Epithelial cell of proximal tubule (primary cell): ENCODE measurements around the gene PKDCC. TPM values are rescaled to one million over a fixed set of nuclear protein-coding genes. Genes with fewer than 3 reads are reported as not detected.

ENCODE experiments used
- DNase-seq: peaks from one replicate; pipeline ENCODE4 v3.0.0-alpha.2; 2011; ENCODE audit warnings: low read depth
- H3K4me3 ChIP-seq: 2 replicates; pipeline ENCODE4 v1.5.1; 2011; ENCODE audit warnings: low read depth, mild to moderate bottlenecking, low read length
- total RNA-seq: library from RNA; depleted of rRNA; stranded (reverse); fragments of >200 nt; gene quantifications from 2 replicates; pipeline ENCODE4 v1.2.3, GENCODE V29; 2015
- TF ChIP-seq, protein P1 (sequence below): conservative IDR thresholded peaks from 2 replicates; pipeline ENCODE4 v1.5.1; 2012; ENCODE audit warnings: low read depth, mild to moderate bottlenecking, low read length

PKDCC gene
- total RNA-seq, 1 donor from 2014 or later = 51.1 TPM

DNA sequence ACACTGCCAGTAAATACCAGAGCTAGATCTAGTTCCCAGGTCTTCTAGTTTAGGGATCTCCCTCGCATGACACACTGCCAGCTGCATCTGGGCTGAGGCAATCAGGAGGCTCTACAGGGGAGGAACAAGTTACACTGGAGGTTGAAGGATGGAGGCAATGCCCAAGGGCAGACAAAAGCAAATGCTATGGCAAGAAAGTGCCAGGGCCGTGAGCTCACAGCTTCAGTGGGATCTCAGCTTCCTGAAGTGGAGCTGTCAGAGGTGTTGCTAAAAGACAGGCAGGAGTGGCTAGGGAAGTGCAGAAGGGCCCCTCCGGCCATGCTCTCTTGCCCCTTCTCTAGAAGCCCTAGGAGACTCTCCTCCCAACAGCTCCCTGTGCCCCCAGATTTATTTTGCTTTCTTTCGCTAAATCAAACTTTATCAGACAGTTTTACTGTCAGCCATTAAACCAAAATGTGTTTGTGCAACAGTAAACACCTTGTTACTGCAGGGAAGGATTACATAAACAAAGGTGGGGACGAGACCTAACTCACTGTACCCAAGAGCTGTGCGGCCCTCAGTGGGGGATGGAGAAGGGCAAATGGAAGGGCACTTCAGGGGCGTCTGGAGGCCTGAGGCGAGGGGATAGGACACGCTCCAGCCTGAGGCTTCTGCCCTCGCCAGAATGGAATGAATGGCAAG, 39.4 kb upstream of the PKDCC start:
- TF ChIP-seq, protein P1, sequence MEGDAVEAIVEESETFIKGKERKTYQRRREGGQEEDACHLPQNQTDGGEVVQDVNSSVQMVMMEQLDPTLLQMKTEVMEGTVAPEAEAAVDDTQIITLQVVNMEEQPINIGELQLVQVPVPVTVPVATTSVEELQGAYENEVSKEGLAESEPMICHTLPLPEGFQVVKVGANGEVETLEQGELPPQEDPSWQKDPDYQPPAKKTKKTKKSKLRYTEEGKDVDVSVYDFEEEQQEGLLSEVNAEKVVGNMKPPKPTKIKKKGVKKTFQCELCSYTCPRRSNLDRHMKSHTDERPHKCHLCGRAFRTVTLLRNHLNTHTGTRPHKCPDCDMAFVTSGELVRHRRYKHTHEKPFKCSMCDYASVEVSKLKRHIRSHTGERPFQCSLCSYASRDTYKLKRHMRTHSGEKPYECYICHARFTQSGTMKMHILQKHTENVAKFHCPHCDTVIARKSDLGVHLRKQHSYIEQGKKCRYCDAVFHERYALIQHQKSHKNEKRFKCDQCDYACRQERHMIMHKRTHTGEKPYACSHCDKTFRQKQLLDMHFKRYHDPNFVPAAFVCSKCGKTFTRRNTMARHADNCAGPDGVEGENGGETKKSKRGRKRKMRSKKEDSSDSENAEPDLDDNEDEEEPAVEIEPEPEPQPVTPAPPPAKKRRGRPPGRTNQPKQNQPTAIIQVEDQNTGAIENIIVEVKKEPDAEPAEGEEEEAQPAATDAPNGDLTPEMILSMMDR = no peak
- H3K4me3 ChIP-seq = no peak overlapping the region
- no peak for DNase-seq

DNA sequence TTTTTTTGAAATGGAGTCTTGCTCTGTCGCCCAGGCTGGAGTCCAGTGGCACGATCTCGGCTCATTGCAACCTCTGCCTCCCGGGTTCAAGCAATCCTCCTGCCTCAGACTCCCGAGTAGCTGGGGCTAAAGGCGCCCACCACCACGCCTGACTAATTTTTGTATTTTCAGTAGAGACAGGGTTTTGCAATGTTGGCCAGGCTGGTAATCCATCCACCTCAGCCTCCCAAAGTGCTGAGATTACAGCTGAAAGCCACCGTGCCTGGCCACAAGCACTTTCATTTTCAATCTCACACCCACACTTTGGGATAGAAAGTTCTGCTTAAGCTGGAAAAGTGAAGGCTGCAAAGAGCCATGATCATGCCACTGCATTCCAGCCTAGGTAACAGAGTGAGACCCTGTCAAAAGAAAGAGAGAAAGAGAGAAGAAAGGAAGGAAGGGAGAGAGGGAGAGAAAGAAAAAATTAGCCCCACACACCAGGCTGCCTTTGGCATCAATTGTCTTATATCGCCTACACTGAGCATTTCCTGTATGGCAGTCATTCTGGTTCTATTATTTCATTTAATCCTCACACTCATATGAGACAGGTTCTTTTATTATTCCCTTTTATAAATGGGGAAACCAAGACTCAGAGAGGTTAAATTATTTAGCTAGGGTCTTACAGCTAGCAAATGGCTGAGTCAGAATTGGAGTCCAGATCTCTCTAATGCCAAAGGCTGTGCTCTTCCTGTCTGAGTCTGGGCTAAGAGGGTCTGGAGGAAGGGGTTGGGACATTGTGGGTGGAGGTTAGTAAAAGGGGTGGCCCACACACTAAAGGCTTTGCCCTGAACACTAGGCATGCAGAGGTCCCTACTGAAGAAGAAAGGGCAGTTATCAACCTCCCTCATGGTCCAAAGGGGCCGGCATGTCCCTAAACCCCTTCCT, 37.9 kb upstream of the PKDCC start:
- no peak for DNase-seq
- TF ChIP-seq, protein P1 = no peak
- no peak overlapping the region for H3K4me3 ChIP-seq

DNA sequence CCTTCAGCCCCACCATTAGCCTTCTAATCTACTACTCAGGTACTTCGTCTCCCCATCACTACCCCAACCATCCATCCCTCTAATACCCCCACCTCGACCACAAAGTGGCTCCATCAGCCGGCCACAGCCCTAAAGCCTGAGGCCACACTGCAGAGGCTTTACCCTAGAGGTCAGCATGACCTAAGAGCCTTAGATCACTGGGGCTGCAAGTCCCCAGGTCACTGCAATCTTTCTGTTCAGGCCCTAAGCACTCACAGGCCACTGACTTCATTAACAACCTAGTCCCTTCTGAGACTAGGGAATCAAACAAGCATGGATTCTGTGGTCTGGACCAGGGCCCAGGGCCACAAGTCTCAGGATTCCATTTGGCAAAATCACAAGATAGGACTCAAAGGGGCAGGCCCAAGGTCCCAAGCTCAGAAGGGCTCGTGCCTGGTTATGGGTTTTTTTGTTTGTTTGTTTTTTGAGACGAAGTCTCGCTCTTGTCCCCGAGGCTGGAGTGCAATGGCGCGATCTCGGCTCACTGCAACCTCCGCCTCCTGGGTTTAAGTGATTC, 37.0 kb upstream of the PKDCC start:
- peak; percentile 72 for DNase-seq
- TF ChIP-seq, protein P1 = no peak
- no peak overlapping the region for H3K4me3 ChIP-seq

DNA sequence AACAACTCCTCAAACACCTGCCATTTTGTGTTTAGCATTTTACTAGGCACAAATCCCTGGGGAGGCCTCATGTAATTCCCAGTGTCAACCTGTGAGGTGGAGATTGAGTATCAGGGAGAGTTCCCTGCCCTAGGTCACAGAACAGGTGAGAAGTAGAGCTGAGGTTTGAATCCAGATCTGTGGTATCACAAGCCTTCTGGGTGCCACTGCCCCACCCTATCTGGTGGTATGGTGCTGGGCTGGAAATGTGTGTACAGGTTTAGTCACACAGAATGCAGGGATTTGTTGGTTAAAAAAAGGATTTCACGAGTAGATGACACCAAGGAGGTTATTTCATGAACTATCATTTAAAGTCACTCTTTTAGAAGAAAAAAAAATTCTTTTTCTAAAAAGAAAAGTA, 35.7 kb upstream of the PKDCC start:
- DNase-seq = no peak
- TF ChIP-seq, protein P1 = no peak
- no peak overlapping the region for H3K4me3 ChIP-seq

DNA sequence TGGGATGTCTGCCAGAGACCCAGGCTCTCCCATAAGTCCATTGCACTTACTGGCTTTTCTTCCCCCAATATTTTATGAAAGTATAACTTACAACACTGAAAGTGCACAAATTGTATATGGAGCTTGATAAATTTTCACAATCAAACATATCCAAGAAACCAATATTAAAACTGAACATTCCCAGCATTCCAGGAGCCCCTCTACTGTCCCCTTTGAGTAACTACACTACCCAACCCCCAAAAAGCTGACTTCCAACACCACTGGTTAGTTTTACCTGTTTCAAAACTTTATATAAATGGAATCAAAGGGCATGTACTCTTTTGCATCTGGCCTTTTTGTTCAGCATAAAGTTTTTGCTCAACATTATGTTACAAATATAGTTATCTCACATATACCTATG, 35.2 kb upstream of the PKDCC start:
- no peak overlapping the region for H3K4me3 ChIP-seq
- DNase-seq = no peak
- TF ChIP-seq, protein P1 = no peak

DNA sequence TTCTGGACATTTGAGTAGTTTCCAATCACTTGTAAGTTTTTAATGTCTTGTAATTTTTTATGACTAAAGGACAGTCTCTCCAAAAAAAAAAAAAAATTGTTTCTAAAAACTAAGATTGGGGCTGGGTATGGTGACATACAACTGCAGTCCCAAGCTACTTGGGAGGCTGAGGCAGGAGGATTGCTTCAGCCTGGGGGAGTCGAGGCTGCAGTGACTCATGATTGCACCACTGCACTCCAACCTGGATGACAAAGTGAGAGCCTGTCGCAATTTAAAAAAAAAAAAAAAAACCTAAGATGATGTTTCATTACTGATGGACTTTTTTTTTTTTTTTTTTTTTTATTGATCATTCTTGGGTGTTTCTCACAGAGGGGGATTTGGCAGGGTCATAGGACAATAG, 34.4 kb upstream of the PKDCC start:
- TF ChIP-seq, protein P1 = no peak
- DNase-seq = no peak
- H3K4me3 ChIP-seq = no peak overlapping the region
